ENCODE measurements around the gene GNAZ.

Gene GNAZ

DNA sequence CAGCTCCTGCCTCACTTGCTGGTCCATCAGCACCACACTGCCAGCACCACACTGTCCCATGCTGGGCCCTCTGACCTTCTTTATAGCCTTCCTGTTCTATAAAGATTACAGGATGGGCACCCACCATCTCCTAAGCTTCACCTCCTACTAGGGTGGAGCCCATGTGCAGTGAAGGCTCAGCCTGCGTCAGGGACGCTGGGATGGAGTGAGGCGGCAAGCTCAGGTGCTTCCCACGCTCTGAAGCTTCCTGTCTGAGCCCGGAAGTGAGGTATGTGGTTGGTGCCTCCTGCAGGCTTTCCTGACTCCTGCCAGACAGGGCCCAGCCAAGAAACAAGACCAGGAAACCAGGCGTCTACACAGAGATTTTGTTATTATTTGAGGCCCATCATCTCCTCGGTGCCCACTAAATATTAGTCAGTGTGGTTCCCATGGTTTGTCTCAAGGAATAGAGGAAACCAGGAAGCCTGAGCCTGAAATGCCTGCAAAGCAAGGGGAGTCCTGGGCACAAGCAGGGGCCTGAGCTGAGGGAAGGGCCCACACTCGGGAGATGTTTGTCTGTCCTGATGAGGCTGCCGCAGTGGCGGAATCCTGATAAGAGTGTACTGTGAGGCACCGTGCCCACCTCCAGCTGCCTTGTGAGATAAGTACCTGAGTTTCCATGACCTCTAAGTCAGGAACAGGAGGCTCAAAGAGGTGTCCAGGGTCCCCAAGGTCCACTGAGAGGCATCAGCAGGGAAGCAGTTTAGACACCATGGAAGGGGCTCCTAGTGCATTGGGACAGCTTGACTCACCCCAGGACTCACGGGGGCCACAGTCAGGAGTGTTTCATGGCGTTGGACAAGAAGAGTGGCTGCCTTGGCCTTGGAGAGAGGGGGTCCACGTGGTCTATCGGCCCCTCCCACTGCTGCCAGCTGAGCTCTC lies 49.4 kb downstream of the GNAZ start:
- no peak for DNase-seq (ENCODE audit: low spot score)

DNA sequence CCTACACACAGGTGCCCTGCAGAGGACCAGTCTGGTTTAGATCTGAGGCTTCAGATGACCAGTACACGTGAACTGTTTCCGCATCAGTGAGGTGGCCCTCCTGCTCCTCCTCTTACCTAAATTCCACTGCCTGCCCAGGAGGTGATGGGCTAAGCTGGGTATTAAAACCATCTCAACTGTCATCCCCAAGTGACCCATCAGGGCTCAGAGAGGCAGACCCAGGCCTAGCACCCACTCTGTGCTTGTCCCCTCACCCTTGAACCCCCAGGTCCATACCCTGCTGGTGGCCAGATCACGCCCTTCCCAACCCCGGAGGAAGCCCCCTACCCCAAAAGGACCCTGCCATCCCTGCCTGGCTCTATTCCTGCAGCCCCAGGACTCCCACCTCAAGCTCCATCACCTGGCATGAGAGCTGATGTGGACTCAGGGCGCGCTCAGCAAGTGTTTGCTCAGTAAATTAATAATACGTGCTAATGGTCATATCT lies 50.1 kb downstream of the GNAZ start:
- DNase-seq (ENCODE audit: low spot score): no peak

DNA sequence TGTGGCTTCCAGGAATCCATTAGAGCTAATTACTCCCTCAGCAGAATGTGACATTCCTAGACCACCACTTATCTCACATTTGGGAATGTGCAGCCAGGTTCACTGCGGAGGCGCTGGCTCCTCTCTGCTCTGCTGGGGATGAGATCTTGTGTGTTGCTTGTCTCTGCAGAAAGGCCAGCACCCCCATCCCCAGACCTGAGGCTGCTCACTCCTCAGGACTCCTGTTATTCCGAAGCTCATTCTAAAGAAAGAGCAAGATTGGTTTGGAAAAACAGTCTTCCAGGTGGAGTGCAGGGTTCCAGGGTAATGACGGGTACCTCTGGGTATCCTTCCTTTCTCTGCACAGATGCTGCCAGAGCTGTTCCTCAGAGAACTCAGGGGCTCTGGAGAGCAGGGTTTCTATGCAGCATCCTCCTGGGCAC lies 50.7 kb downstream of the GNAZ start:
- DNase-seq (ENCODE audit: low spot score): no peak

GRCh38 chr22:23121424-23121823 lies 51.1 kb downstream of the GNAZ start:
- DNase-seq (ENCODE audit: low spot score): no peak

DNA sequence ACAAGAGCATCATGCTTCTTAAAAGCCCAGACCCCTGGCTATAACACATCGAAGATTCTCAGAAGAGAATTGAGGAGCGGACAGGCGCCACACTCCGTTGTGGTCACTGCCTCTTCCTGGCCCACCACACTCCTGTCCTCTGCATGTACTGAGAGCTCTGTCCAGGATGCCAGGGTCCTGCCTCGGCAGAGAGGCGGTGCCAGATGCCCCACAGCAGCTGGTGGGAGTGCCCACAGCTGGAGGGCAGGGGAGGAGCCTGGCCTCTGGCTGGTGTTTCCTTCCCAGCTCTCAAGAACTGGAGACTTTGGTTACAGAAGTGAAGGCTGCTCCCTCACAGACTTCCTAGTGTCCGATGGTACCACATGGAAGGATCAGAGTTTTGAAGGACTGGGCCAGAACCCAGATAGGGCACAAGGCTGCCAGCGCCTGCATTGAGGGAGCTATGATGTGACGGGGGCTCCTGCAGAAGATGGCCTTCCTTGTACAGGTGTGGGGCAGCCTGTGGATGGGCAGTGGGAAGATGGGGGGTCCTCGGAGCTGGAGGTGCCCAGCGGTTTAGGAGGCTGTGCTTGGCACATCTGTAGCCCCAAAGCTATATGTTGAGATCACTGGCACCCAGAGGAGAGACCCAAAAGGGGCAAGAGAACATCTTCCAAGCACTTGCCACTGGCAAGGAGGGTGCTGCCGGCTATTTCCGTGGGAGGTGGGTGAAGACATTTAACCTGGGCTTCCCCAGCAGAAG lies 52.1 kb downstream of the GNAZ start:
- DNase-seq (ENCODE audit: low spot score): no peak

- no peak for DNase-seq (ENCODE audit: low spot score)
Observed at GRCh38 chr22:23122992-23123803, 52.9 kb downstream of the GNAZ start.

GRCh38 chr22:23123804-23124254 lies 53.5 kb downstream of the GNAZ start:
- no peak for DNase-seq (ENCODE audit: low spot score)

- no peak for DNase-seq (ENCODE audit: low spot score)
Observed at GRCh38 chr22:23124611-23125511, 54.5 kb downstream of the GNAZ start.

- DNase-seq (ENCODE audit: low spot score): no peak
Observed at GRCh38 chr22:23125512-23126103, 55.3 kb downstream of the GNAZ start.

DNA sequence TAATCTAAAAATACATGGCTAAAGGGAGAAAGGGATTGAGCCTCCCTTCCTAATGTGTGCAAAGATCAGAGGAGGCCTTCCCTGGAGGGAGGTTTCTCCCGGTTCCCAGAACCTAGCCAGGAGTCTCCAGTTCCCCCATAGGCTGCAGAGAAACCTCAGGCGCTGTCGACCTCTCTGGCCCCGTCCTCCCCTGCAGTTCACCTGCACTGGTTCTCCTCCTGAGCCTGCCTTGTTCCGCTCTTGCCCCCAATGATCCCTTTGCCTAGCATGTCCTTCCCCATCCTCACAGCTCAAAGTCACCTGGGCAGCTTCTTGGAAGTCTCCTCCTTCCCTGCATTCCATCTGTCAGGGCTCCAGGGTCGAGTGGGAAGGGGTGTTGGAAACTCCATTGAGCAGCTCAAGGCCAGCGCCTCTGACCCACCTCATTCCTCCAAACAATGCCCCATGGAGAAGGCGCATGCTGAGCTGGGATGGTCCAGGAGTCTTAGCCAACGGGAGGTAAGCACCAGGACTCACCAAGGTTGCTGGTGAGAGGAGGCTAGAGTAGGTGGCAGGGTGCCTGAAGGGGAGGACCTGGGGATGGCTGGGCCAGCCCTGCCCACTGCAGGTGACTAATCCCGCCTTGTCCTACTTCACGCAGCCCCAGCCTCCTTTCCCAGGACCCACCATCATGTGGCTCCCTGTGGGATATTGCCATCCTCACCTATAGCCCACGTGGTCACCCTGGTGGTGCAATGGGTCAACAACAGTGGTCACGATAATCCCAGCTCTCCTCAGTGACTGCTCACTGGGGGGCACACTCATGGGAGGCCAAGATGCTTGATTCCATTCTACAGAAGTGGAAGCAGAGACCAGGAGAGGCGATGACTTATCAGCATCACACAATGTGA lies 56.1 kb downstream of the GNAZ start:
- DNase-seq (ENCODE audit: low spot score): no peak

DNA sequence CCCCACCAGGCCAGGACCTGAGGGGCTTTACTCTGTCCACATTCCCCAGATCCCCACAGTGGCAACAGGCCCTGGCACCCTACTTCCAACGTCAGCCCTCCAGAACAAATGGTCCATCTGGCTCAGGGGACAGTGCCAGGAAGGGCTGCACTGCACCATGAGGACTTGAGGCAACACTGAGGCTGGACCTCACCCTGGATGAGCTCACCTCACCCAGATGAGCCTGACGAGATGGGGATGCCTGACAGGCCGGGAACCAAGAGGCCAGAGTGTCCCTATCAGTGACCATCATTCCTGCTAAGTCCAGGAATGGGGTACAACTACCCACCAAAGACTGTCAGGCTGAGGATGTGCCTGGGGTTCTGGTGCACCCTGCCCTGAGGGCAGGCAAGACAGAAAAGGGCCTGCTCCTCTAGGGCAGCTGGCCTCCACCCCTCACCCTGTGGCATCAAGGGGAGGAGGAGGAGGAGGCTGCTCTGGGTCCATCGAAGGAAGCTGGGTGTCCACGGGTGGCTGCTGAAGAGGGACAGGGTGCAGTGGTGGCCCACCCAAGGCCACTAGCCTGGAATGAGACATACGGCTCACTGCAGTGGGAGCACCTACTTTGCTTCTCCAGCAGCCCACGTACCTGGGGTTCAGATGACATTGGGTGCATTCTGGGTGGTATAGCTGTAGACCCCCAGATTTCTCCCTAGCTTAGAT lies 56.9 kb downstream of the GNAZ start:
- no peak for DNase-seq (ENCODE audit: low spot score)

DNA sequence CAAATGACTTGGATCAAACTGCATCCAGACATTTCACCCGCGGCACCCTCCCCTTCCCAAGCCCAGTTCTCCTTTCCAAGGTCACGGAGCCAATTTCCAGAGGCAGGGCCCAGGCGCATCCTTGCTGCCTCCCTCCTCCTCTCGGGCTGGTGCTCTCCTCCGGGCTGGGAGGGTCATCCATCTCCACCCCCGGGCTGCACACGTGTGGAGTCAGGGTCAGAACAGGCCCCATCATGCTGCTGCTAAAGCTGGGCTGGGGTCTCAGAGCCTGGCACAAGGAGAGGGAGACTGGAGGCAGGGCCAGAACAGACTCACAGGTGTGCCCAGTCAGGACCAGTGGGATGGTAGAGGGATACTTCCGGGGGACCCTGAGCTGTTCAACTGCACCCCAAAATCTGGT lies 57.5 kb downstream of the GNAZ start:
- DNase-seq (ENCODE audit: low spot score): no peak

GRCh38 chr22:23128269-23129108 lies 58.2 kb downstream of the GNAZ start:
- peak; percentile 89 for DNase-seq (ENCODE audit: low spot score)

DNA sequence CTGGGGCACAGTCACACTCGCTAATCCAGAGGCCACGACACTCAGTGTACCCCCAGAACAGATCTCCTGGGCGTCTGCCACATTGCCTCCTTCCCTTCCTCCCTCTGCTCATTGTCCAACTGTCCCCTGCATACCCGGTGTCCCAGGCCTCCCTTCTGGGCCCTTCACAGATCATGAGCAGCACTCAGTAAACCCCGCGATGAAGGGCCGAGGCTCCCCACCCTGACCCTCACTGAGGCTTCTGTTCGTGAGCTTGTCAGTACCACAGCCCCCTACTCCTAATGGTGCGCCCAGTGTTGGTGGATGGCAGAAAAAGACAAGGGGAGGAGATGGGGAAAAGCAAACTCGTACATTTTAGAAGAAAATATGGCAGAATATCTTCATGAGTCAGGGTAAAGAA lies 58.8 kb downstream of the GNAZ start:
- DNase-seq (ENCODE audit: low spot score): no peak

GRCh38 chr22:23130697-23131096 lies 60.4 kb downstream of the GNAZ start:
- DNase-seq (ENCODE audit: low spot score): no peak

DNA sequence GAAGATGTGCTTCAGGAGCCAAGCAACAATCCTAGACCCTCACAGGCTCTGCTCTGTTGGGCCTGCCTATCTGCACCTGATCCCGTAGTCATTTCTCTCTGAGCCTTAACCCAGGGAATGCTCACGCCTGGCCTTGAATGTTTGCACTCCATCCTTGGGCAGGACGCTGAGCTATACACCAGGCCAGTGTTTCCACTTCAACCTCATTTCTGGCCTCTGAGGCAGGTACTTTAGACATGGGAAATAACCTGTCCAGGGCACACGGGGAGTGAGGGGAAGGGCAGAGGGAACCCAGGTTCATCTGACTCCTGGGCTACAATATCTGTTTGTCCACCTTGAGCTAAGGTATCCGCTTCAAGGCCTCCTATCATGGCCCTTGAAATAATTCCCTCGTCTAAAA lies 61.6 kb downstream of the GNAZ start:
- no peak for DNase-seq (ENCODE audit: low spot score)

GRCh38 chr22:23132376-23133091 lies 62.2 kb downstream of the GNAZ start:
- DNase-seq (ENCODE audit: low spot score): no peak
